Measurements from ENCODE around the gene CHGA. TPM values are rescaled to one million over a fixed set of nuclear protein-coding genes. Genes with fewer than 3 reads are reported as not detected.

CHGA gene
- total and polyA plus RNA-seq, 2 of the 8 experiments (the other 6 are each of a cell fraction or from before 2014, with no cell fraction given), result 17.5 to 28.2 TPM

DNA sequence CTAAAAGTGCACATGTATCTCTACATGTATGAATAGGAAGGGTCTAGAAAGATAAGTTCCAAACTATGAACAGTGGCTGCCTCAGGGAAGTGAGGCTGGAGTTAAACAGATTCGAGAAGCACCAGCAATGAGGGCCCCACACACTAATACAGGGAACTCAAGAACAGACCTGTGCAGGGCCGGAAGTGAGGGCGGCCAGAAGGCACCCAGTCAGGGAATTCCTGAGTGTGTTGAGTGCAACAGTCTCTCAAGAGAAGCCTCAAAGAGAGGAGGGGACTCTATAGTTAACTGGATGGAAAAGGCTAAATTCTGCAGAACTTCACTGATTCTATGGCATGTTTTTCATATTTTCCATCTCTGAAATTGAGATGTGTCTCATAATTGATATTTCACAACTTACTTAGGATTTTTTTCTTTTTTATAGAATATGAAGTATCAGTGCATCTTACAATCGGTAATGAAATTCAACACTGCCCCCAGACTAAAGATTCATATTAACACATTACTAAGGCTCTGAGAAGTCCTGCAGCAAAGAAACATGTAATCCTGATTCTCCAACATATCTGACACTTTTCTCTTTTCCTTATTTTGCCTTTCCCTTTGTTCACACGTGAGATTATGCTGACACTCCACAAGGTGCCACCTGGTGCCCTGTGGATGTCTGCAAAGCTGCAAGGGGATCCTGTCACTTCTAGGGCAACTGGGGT is 61.3 kb downstream of the CHGA start:
- Histone ChIP-seq H3K56ac (replicated peaks; ENCODE audit: insufficient read length, low read depth, low read length) (no peak overlapping the region), H3K9me3 (ENCODE audit: insufficient read depth in 2 of 2, low read depth in 1 of 2, low read length in 1 of 2) (peaks cover 12 to 24% of the 10 kb centered on the region in 2 experiments), H2AK5ac (ENCODE audit: low read depth, low read length) (no peak overlapping the region), H3K23me2 (ENCODE audit: low read depth, low read length) (no peaks in the 10 kb centered on the region), H2BK15ac (ENCODE audit: low read length) (no peak overlapping the region), H2BK12ac (ENCODE audit: low read depth, low read length) (no peak overlapping the region), H2BK120ac (replicated peaks; ENCODE audit: low read depth, low read length) (no peak overlapping the region), H3K4me3 (ENCODE audit: extremely low read depth in 1 of 4, insufficient read depth in 2 of 4, low read depth in 3 of 4, low read length in 4 of 4) (no peak overlapping the region), H3K14ac (ENCODE audit: insufficient read length) (no peak overlapping the region), H3K4ac (replicated peaks; ENCODE audit: insufficient read length, low read depth, low read length) (no peak overlapping the region), H3K18ac (ENCODE audit: extremely low read depth, low read length) (no peak overlapping the region), H3K9ac (replicated peaks in 1 of 4; ENCODE audit: extremely low read depth in 1 of 4, low read depth in 3 of 4, low read length in 3 of 4) (no peak overlapping the region), H4K5ac (ENCODE audit: insufficient read length, low read depth, low read length) (no peak overlapping the region), H3K79me1 (ENCODE audit: low read depth, low read length) (peaks cover 13% of the 10 kb centered on the region), H3K23ac (ENCODE audit: insufficient read length) (no peak overlapping the region), H3K4me2 (ENCODE audit: insufficient read depth in 1 of 2, low read depth in 2 of 2, low read length in 2 of 2) (no peak overlapping the region), H2BK20ac (ENCODE audit: low read length) (no peak overlapping the region), H3K27ac (ENCODE audit: low read depth, low read length) (no peak overlapping the region), H4K8ac (ENCODE audit: extremely low read depth, insufficient read depth, low read length) (no peak overlapping the region), H4K91ac (replicated peaks; ENCODE audit: insufficient read length, low read length) (no peak overlapping the region), H2AFZ (ENCODE audit: low read length) (no peak overlapping the region), H4K20me1 (replicated peaks in 1 of 2; ENCODE audit: control insufficient read depth in 1 of 2, insufficient read depth in 2 of 2, low read length in 2 of 2) (peaks cover 4 to 7% of the 10 kb centered on the region in 2 experiments), H3K27me3 (replicated peaks in 1 of 4; ENCODE audit: control insufficient read depth in 3 of 4, extremely low read depth in 1 of 4, insufficient read depth in 3 of 4, low read length in 3 of 4) (no peaks in the 10 kb centered on the region), H2BK5ac (ENCODE audit: low read depth, low read length) (no peak overlapping the region), H3K36me3 (ENCODE audit: control insufficient read depth in 2 of 4, insufficient read depth in 4 of 4, low read length in 3 of 4) (peaks cover 0 to 24% (median 2%) of the 10 kb centered on the region in 4 experiments; a peak in 3 of 8 replicates), H3K79me2 (ENCODE audit: control insufficient read depth in 1 of 2, insufficient read depth in 2 of 2, low read length in 2 of 2) (peaks cover 3 to 7% of the 10 kb centered on the region in 2 experiments; a peak in 2 of 4 replicates), H3K4me1 (replicated peaks in 1 of 4; ENCODE audit: control insufficient read depth in 3 of 4, insufficient read depth in 4 of 4, low read length in 3 of 4) (peaks cover 0 to 3% (median 0%) of the 10 kb centered on the region in 4 experiments; a peak in 1 of 7 replicates)
- ChIA-PET POLR2A (ENCODE audit: partially characterized antibody) (no interaction called here), CTCF (ENCODE audit: partially characterized antibody) (interaction anchor here (1.3 to 2.1 kb wide), 2 partner anchors 10 to 12 kb away, joined by 3 to 13 read pairs; no protein-coding TSS in a partner anchor)
- 87% methylated on average over 5 of the region's 5 CpGs; no CpG with 5 or more reads in 1 of the 2 experiments for WGBS, 2 experiments (ENCODE audit: extremely low coverage in 1 of 2, insufficient coverage in 1 of 2, insufficient read length in 1 of 2, insufficient replicate concordance in 2 of 2, low coverage in 1 of 2, low lambda C conversion rate in 2 of 2, missing lambda C conversion rate in 1 of 2)
- no peak for FAIRE-seq
- DNase-seq (ENCODE audit: low read depth in 1 of 2, low spot score in 2 of 2), result no peak
- TF ChIP-seq NANOG (IDR thresholded peaks at IDR 0.05; ENCODE audit: insufficient read depth, low read depth, low read length, poor library complexity, severe bottlenecking), result no peak
- TF ChIP-seq SP4 (IDR thresholded peaks at IDR 0.05; ENCODE audit: low read length), result no peak
- TF ChIP-seq EP300 (IDR thresholded peaks at IDR 0.05; ENCODE audit: borderline replicate concordance in 1 of 2, low read depth in 2 of 2, low read length in 2 of 2), result no peak
- TF ChIP-seq SIRT6 (IDR thresholded peaks at IDR 0.05; ENCODE audit: low read length), result no peak
- no peak for TF ChIP-seq KDM1A (IDR thresholded peaks at IDR 0.05; ENCODE audit: borderline replicate concordance, low read length)
- TF ChIP-seq RFX5 (IDR thresholded peaks at IDR 0.05; ENCODE audit: borderline replicate concordance, low read depth, low read length), result no peak
- TF ChIP-seq ZNF274 (IDR thresholded peaks at IDR 0.05; ENCODE audit: borderline replicate concordance, extremely low read depth, low read length), result no peak
- TF ChIP-seq ASH2L (IDR thresholded peaks at IDR 0.05; ENCODE audit: low read length), result no peak

Measured in H1 (cell line).